GM12875 (cell line): ENCODE results near the gene GET3.

Experiments used
- H3K4me3 ChIP-seq: one replicate; pipeline ENCODE4 v1.5.1; 2011; ENCODE audit warnings: low read depth, low read length, control low read depth
- TF ChIP-seq, protein P1 (sequence below): IDR thresholded peaks from 2 replicates; pipeline ENCODE4 v1.5.1; 2011; ENCODE audit warnings: low read depth, mild to moderate bottlenecking, control low read depth, inconsistent platforms, low read length, moderate library complexity, borderline replicate concordance; ENCODE audit not compliant: insufficient read depth

The GET3 gene

DNA sequence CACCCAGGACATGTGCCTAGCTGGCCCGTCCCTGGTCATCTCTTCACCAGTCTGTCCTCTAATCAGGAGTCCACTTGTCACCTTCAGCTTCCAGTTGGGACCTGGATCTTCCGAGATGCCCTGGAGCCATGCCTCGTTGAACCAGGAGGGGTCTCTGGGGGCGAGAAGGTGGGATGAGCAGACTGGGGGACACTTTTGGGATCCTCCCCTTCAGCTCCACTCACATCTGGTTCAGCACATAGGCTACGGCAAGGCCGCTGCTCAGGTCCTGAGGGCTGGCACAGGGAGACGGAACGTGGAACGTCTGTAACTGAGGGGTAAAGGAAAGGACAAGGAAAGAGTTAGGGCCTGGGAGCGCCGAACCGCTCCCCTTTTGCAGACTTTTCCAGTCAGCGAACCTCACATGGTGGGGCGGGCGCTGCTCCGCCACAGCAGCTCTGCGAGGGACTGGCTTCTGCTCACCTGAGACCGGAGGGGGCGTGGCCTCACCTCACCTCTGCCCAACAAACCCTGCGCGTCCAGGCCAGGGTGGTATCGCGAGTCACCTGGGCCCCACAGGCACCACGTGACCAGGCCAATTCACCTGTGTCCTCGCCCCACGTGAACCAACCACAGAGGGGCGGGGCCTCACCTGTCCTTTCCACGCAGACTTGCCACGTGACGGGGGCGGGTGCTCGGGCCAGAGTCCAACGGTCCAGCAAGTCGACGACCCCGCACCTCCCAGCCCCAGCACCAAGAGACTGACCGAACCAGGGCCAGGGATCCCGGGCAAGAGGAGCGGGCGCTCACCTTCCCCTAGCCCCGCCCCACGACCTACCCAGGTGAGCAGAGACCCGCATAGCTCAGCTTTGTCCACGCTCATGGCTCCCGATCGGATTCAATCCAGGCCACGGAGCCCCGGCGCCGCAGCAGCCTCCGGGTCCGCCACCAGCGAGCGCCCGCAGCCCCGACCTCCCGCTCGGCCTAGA lies 37.6 kb downstream of the GET3 start, which contains the start of gene HOOK2:
Gene HOOK2 (minus strand): TSS at position 965 of the 968 bp plus-strand sequence. CDS start 103 bp downstream, at position 862.
- TF ChIP-seq, protein P1, sequence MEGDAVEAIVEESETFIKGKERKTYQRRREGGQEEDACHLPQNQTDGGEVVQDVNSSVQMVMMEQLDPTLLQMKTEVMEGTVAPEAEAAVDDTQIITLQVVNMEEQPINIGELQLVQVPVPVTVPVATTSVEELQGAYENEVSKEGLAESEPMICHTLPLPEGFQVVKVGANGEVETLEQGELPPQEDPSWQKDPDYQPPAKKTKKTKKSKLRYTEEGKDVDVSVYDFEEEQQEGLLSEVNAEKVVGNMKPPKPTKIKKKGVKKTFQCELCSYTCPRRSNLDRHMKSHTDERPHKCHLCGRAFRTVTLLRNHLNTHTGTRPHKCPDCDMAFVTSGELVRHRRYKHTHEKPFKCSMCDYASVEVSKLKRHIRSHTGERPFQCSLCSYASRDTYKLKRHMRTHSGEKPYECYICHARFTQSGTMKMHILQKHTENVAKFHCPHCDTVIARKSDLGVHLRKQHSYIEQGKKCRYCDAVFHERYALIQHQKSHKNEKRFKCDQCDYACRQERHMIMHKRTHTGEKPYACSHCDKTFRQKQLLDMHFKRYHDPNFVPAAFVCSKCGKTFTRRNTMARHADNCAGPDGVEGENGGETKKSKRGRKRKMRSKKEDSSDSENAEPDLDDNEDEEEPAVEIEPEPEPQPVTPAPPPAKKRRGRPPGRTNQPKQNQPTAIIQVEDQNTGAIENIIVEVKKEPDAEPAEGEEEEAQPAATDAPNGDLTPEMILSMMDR, result no peak
- H3K4me3 ChIP-seq, result peak within 1 kb of the TSS; percentile 74

- peak overlapping the region; percentile 51 for H3K4me3 ChIP-seq
- TF ChIP-seq, protein P1, result peak; percentile 95
Observed at GRCh38 chr19:12777217-12778016, 40.1 kb downstream of the GET3 start.

DNA sequence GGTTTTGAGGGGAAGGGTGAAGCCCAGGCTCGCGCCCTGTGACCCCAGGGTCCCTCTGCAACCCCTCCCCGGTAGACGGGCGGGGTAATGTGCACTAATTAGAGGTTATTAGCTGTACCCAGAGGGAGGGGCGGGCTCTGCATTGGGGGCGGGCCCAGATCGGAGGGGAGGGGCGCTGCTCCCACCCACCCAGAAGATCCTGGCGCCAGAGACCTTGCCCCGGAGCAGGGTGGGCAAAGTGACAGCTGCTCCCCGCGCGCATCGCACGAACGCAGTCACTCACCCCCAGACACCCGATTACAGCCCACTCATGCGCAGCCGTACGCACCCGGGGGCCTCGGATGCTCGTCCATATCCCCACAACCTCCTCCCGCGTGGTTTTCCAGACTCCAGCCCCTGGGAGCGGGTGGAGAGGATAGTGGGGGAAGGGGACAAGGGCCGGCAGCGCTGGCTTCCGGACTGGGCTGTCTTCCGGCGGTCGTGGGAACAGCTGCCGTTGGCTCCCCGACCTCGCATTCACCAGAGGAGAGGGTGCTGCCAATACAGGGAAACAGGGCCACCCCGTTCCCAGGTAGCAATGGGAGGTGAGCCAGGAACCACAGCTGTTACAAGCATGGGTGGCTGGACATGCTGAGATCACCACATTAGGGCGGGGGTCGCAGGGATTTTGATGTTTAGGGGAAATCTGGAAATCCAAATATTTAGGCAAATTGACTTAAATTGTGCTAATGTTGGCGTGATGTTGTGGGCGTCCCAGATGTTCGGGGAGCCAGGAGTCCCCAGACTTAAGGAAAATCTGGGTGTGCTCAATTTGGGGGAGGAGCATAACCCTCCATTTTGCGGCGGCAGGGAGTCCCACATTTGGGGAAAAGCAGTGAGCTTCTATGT lies 41.0 kb downstream of the GET3 start:
- H3K4me3 ChIP-seq, result peak overlapping the region; percentile 51
- TF ChIP-seq, protein P1, result no peak

DNA sequence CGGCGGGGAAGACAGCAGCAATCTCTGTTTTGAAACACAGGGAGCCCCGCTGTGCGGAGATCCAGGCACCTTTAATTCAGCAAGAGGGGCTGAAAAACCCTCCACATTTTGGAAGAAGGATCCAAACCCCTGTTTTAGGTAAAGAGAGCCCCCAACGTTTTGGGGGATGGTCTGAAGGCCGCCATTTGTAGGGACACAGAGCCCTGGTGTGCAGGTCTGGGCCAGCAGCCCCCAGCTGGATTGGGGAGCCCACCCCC lies 41.5 kb downstream of the GET3 start:
- TF ChIP-seq, protein P1, result no peak
- H3K4me3 ChIP-seq, result peak overlapping the region; percentile 51

DNA sequence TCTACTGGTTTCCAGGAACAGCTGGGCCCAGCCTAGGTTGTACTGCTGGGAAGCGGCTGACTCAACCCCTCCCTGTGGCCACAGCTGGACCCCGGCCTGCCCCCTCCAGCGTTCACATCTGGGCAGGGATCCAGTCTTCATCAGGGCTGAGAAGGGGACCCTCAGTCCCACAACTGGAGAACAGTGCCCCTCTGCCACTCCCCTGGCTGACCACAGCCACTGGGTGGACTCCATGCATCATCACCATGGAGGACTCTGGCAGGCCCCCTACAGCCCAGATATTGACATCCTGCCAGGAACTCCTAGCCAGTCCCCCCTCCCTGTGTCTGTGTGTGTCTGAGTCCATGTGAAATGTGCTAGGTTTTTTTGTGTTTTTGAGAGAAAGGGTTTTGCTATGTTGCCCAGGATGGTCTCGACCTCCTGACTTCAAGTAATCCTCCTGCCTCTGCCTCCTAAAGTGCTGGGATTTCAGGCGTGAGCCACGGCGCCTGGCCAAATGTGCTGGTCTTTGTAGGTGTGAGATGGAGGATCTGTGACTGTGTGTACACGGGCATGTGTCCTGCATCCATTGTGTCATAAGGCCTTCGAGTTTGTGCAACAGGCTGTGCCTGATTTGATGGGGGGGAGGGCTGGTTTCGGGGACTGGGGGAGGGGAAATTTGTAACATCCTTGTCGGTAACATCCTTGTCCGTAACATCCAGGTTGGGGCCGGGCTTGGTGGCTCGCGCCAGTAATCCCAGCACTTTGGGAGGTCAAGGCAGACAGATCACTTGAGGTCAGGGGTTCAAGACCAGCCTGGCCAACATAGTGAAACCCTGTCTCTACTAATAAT lies 42.1 kb downstream of the GET3 start:
- TF ChIP-seq, protein P1, result no peak
- H3K4me3 ChIP-seq, result peak overlapping the region; percentile 51

DNA sequence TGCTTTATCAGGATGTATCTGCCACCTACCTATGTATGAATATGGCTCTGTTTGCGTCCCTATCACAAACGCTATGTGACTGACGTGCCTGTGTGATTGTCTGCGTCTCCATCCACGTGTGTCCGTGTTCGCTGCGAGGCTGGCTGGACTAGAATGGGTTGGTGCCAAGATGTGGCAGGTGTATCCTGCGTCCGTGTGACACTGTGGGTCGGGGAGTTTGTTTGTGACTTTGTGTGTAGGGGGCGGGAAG lies 44.8 kb downstream of the GET3 start:
- H3K4me3 ChIP-seq, result peak overlapping the region; percentile 52
- TF ChIP-seq, protein P1, result no peak
